Peyer's patch (tissue), 4 donors: ENCODE measurements around the gene NPTN. TPM values are rescaled to one million over a fixed set of nuclear protein-coding genes. Genes with fewer than 3 reads are reported as not detected.

ENCODE experiments used
- DNase-seq, 3 donors: peaks; one replicate each; pipeline ENCODE4 v3.0.0-alpha.2; 2017 to 2019
- H3K27ac ChIP-seq, 4 donors: fragments of 200-600 bp; sonication (generic); one replicate each; pipeline ENCODE4 v1.5.1; 2016 to 2019
- H3K27me3 ChIP-seq, 2 donors: fragments of 200-600 bp; sonication (generic); one replicate each; pipeline ENCODE4 v1.5.1; 2019
- H3K36me3 ChIP-seq, 3 donors: fragments of 200-600 bp; sonication (generic); one replicate each; pipeline ENCODE4 v1.5.1; 2016 to 2019
- H3K4me1 ChIP-seq, 4 donors: fragments of 200-600 bp; sonication (generic); one replicate each; pipeline ENCODE4 v1.5.1; 2016 to 2019
- H3K4me3 ChIP-seq, 4 donors: fragments of 200-600 bp; sonication (generic); 1 replicate in 3 of 4; 2 replicates in 1 of 4; pipeline ENCODE4 v1.5.1; 2016 to 2019; ENCODE audit warnings: mild to moderate bottlenecking in 1 of 4
- H3K9me3 ChIP-seq, 4 donors: fragments of 200-600 bp; sonication (generic); one replicate each; pipeline ENCODE4 v1.5.1; 2016 to 2019; ENCODE audit warnings: mild to moderate bottlenecking in 1 of 4
- POLR2A ChIP-seq, 2 donors: fragments of 450-650 bp; IDR thresholded peaks; one replicate each; pipeline ENCODE4 v1.5.1; 2017; ENCODE audit warnings: antibody characterized with exemption in 2 of 2, mild to moderate bottlenecking in 2 of 2, moderate library complexity in 2 of 2
- total RNA-seq, 4 donors: library from RNA; depleted of rRNA; stranded (reverse); fragments of >200 nt; gene quantifications; one replicate each; pipeline ENCODE4 v1.1.0, GENCODE V29; 2016
- TF ChIP-seq, protein P1 (sequence below), 6 experiments: fragments of 450-650 bp in 4 of 6; fragments of 200-600 bp in 2 of 6; sonication (generic) in 1 of 6; IDR thresholded peaks; one replicate each; pipeline ENCODE4 v1.5.1; 2017 to 2019; ENCODE audit warnings: antibody characterized with exemption in 6 of 6, mild to moderate bottlenecking in 3 of 6, moderate library complexity in 1 of 6

The NPTN gene
- total RNA-seq, 4 donors from 2014 or later: 66.0 to 173 (median 133) TPM

DNA sequence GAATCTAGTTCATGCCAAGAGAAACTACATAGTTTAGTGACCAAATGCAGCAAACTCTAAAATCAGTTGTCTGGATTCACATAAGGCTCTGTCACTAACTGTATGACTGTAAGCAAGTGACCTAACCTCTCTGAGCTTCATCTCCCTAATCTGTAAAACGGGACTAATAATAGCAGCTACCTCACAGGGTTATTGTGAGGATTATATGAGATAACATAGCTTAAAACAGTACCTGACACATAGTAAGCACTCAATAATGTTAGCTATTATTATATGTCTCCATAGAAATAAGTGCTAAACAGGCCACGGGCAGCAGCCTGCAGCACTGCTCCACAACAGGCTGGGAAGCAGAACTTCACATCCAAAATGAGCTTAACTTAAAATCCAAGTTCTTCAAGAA, 30.2 kb downstream of the NPTN start:
- Histone ChIP-seq H3K27ac (peak overlapping the region in 2 of 4 donors; percentile 48 to 69), H3K4me1 (peaks cover 0 to 54% (median 3%) of the 10 kb centered on the region in 4 donors), H3K9me3 (no peaks in the 10 kb centered on the region), H3K4me3 (no peak overlapping the region), H3K27me3 (no peaks in the 10 kb centered on the region), H3K36me3 (no peaks in the 10 kb centered on the region)
- DNase-seq: no peak
- TF ChIP-seq POLR2A (IDR thresholded peaks at IDR 0.05): no peak
- TF ChIP-seq, protein P1, sequence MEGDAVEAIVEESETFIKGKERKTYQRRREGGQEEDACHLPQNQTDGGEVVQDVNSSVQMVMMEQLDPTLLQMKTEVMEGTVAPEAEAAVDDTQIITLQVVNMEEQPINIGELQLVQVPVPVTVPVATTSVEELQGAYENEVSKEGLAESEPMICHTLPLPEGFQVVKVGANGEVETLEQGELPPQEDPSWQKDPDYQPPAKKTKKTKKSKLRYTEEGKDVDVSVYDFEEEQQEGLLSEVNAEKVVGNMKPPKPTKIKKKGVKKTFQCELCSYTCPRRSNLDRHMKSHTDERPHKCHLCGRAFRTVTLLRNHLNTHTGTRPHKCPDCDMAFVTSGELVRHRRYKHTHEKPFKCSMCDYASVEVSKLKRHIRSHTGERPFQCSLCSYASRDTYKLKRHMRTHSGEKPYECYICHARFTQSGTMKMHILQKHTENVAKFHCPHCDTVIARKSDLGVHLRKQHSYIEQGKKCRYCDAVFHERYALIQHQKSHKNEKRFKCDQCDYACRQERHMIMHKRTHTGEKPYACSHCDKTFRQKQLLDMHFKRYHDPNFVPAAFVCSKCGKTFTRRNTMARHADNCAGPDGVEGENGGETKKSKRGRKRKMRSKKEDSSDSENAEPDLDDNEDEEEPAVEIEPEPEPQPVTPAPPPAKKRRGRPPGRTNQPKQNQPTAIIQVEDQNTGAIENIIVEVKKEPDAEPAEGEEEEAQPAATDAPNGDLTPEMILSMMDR (IDR thresholded peaks at IDR 0.05): no peak

DNA sequence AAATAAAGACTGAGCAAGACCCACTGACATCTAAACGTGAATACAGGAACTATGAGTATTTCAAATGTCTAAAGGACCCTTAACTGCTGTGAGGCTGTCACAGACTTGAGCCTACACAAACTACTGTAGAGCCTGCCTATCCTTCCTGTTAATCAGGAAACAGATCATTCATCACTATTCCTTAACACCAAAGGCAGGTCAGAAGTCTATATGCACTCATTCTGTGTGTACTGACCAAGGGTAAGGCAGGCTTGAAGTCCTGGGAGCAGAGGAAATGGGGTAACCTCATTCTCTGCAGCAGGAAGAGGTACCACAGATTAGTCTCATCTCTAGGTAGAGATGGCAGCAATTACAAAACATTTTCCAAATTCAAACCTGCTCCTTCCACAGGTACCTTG, 30.7 kb downstream of the NPTN start:
- peak overlapping the region in 3 of 4 donors; percentile 2 to 69 (median 48) for H3K27ac ChIP-seq
- peaks cover 0 to 57% (median 3%) of the 10 kb centered on the region in 4 donors for H3K4me1 ChIP-seq
- DNase-seq: no peak
- no peaks in the 10 kb centered on the region for H3K27me3 ChIP-seq
- H3K9me3 ChIP-seq: no peaks in the 10 kb centered on the region
- TF ChIP-seq, protein P1 (IDR thresholded peaks at IDR 0.05): no peak
- TF ChIP-seq POLR2A (IDR thresholded peaks at IDR 0.05): no peak
- H3K4me3 ChIP-seq: no peak overlapping the region
- H3K36me3 ChIP-seq: no peaks in the 10 kb centered on the region

DNA sequence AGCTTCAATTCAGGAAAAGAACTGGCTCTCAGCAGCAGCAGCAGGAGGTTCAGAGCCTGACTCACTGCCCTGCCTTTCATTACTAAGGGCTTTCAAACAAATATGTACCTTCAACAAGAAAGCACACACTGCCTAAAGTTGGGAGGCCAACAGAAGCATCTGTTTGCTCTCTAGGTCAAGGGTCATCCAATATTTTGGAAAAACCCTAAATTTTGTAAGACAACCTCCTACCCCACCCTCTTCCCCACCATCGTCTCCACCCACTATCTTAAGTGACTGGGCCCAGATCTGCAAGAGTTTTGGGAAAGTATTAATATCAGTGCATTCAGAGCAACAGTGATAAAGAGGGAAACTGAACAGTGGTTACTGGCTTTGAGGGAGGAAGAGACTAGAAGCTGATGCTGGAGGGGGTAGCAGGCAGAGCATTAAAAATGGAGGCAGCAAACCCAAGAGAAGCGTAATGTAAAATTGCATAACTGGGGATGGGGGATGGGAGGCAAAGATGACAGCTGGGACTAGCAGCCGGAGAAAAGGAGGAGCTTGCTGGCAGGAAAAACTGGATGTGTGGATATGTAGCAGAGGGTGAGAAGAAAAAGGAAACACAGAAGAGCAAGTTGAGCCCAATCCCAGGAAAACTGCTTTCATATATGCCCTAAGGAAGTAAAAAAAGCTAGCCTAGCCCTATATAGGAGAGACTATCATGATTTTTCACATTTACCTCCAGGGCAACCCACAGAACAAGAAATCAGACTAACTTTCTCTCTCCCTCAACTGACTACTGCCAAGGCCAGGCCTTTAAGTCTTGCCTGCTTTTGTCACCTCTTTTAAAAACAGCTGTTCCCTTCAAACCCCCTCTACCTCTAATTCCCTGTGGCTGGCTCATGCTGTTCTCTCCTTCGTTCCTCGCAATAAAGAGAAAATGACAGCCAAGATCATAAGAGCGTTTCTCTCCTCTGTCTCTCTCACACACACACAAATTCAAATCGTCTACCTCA, 31.4 kb downstream of the NPTN start:
- Histone ChIP-seq H3K9me3 (no peaks in the 10 kb centered on the region), H3K27me3 (no peaks in the 10 kb centered on the region), H3K4me1 (peaks cover 0 to 58% (median 3%) of the 10 kb centered on the region in 4 donors), H3K27ac (peak overlapping the region in 3 of 4 donors; percentile 2 to 69 (median 48)), H3K4me3 (no peak overlapping the region), H3K36me3 (no peaks in the 10 kb centered on the region)
- no peak for TF ChIP-seq POLR2A (IDR thresholded peaks at IDR 0.05)
- TF ChIP-seq, protein P1 (IDR thresholded peaks at IDR 0.05): no peak
- peak in 1 of 3 donors; percentile 51 for DNase-seq

DNA sequence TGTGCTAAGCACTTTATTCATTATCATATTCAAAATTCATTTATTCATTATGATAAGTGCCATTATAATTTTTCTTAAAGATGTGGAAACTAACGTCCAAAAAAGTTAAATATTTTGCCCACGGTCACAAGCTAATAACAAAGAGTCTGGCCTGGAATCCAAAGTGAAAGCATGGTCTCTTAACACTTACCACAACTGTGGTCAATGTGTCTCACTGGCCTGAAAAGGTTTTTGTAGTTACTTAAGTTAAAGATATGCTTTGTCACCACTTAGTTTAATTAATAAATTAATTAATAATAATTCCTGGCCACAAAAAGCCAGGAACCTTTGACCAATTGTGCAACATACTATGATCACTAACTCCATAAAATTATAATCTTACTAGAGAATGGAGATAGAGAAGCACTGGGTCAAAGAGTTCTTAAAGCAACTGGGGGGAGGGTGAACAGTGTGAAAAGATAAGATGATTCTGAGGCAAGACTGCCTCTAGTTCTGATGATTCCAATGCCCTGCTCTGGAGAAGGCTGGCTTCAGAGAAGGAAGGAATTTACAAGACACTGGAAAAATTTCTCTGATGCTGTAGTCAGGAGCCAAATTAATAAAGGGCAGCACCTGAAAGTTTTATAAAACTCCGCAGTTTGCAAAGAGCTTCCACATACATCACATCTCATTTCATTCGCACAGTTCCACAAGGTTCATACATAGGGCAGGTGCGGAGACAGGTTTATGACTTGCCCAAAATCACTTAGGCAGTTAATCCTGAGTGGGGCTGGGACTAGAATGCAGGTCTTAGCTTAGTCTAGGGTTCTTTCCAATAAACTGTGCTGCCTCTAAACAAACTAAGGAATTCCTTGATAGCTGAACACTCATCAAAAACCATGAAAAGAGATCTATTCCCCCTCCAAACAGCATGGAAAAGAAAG, 32.5 kb downstream of the NPTN start:
- Histone ChIP-seq H3K4me1 (peaks cover 0 to 65% (median 3%) of the 10 kb centered on the region in 4 donors), H3K27me3 (no peaks in the 10 kb centered on the region), H3K4me3 (no peak overlapping the region), H3K27ac (peak overlapping the region in 1 of 4 donors; percentile 69), H3K9me3 (no peaks in the 10 kb centered on the region), H3K36me3 (no peaks in the 10 kb centered on the region)
- TF ChIP-seq POLR2A (IDR thresholded peaks at IDR 0.05): no peak
- TF ChIP-seq, protein P1 (IDR thresholded peaks at IDR 0.05): no peak
- no peak for DNase-seq

DNA sequence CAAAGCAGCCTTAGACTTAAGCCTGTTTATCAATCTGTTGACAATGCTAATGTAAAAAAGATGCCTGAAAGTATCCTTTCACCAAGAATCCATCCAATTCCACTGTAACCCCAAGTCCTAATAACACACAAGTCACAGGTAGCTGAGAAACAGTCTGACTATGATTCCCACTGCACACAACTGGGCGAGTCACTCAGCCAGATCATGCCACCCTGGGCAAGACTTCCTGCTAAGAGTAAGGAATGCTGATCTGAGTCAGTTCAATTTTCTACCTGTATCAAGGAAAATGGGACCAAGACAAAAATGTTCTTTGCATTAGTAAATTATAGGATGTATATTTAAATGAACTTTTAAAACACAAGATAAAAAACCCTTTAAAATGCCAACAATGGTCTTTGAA, 33.3 kb downstream of the NPTN start:
- DNase-seq: peak in 1 of 3 donors; percentile 65
- TF ChIP-seq POLR2A (IDR thresholded peaks at IDR 0.05): no peak
- TF ChIP-seq, protein P1 (IDR thresholded peaks at IDR 0.05): no peak
- Histone ChIP-seq H3K27ac (peak overlapping the region in 2 of 4 donors; percentile 42 to 69), H3K9me3 (no peaks in the 10 kb centered on the region), H3K27me3 (no peaks in the 10 kb centered on the region), H3K4me1 (peaks cover 0 to 65% (median 3%) of the 10 kb centered on the region in 4 donors), H3K4me3 (no peak overlapping the region), H3K36me3 (no peaks in the 10 kb centered on the region)
